Motor neuron (in vitro differentiated cells): Measurements from ENCODE around the gene UQCRQ. TPM values are rescaled to one million over a fixed set of nuclear protein-coding genes. Genes with fewer than 3 reads are reported as not detected.
"Not testable (repeated sequence)": the region's sequence is repeated elsewhere in the genome, so short reads cannot be mapped to it uniquely, and the experiment has no call there.

Experiments used
- ATAC-seq, 8 experiments: fragments of 200-7000 bp; cut with Tn5 transposase; replicated peaks in 6 of 8; 2 replicates each; pipeline ENCODE4 v1.8.0; 2021; ENCODE audit warnings: mild to moderate bottlenecking in 8 of 8, moderate library complexity in 8 of 8
- H3K27ac ChIP-seq, 2 donors: fragments of 250-450 bp; sonication (Bioruptor Pico); 2 replicates each; pipeline ENCODE4 v1.9.0; 2021; ENCODE audit warnings: antibody characterized with exemption in 2 of 2, mild to moderate bottlenecking in 2 of 2, moderate library complexity in 1 of 2
- H3K4me1 ChIP-seq, 2 donors: fragments of 250-450 bp; sonication (Bioruptor Pico); replicated peaks in 1 of 2; 2 replicates each; pipeline ENCODE4 v1.6.1; 2021; ENCODE audit warnings: antibody characterized with exemption in 2 of 2, mild to moderate bottlenecking in 2 of 2, moderate library complexity in 1 of 2
- H3K4me3 ChIP-seq, 5 donors: fragments of 250-450 bp; sonication (Bioruptor Pico); 2 replicates each; pipeline ENCODE4 v1.9.0; 2021; ENCODE audit warnings: antibody characterized with exemption in 5 of 5, mild to moderate bottlenecking in 5 of 5, moderate library complexity in 4 of 5
- WGBS, 10 experiments: fragments of 450-650 bp; shearing (Covaris generic); methylation state at CpG; one replicate each; pipeline ENCODE4 v1.0.0; 2022; 5-methylcytosine and 5-hydroxymethylcytosine counted together
- in situ Hi-C, 9 experiments: fragments of 400-800 bp; cut with MboI; loops; one replicate each; pipeline ENCODE4 v1.15.0; 2021; ENCODE audit warnings: low sequenced_read_pairs in 9 of 9, low pct_unique_long_range_greater_than_20kb in 2 of 9; ENCODE audit not compliant: unreplicated experiment in 9 of 9
- total RNA-seq, 8 experiments: library from RNA; unstranded; fragments of 300-600 nt; gene quantifications; 2 replicates each; pipeline versions ENCODE4 v1.2.3 to v1.2.4, GENCODE V29; 2022

The UQCRQ gene
- total RNA-seq, 8 experiments from 2014 or later, result 296 to 572 (median 395) TPM

GRCh38 chr5:132839426-132840301 lies 26.8 kb upstream of the UQCRQ start:
- peak in 4 of 8 experiments; percentile 27 to 74 (median 50) for ATAC-seq
- no peaks in the 10 kb centered on the region for H3K4me1 ChIP-seq
- no peak overlapping the region for H3K27ac ChIP-seq
- H3K4me3 ChIP-seq, result no peak overlapping the region
- 44 to 90% (median 67%) methylated on average over 1 to 6 of the region's 8 CpGs; no CpG with 5 or more reads in 1 of the 10 experiments for WGBS, 10 experiments
- in situ Hi-C loops, result no loop called here

DNA sequence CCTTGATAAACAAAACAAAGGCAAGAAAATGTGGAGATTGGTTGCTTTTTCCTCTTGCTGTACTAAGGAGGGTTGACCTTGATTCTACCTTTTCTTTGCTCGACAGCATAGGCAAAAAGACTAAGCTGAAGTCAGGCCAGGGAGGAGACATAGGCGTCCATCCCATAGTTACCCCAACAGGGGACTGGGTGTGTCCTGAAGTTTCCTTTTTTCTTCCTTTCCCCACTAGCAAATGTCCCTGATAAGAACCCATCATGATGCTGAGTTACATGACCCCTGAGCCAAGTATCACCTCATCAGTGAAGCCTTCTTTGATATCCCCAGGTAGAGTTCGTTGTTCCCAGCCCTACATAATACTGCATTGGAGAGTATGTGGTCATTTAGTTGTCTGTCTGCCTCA lies 26.1 kb upstream of the UQCRQ start:
- in situ Hi-C loops, result no loop called here
- no peak for ATAC-seq
- no peak overlapping the region for H3K27ac ChIP-seq
- H3K4me1 ChIP-seq, result no peaks in the 10 kb centered on the region
- H3K4me3 ChIP-seq, result no peak overlapping the region
- 0 to 92% (median 79%) methylated on average over 1 to 3 of the region's 3 CpGs; no CpG with 5 or more reads in 2 of the 10 experiments for WGBS, 10 experiments

DNA sequence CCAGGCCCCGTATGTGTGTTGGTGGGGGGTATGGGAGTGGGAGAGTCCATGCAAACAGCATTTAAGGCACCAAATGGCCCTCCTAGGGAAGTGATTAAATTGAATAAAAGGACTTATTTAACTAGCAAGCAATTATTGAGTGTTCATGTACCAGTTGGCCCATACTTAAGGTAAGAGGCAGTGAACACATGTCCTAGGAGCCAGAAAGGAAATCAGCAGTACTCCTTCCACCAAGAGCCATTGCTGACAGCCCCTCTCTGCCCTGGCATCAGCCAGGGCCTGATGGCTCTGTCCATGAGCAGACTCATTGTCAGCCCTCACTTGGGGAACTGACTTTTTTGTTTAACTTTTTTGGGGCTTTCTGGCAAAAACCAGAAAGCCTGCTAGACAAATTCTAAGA lies 25.5 kb upstream of the UQCRQ start:
- in situ Hi-C loops, result no loop called here
- H3K4me1 ChIP-seq, result no peaks in the 10 kb centered on the region
- 11 to 100% (median 80%) methylated on average over 1 of the region's 1 CpG; no CpG with 5 or more reads in 5 of the 10 experiments for WGBS, 10 experiments
- no peak overlapping the region for H3K4me3 ChIP-seq
- ATAC-seq, result no peak
- H3K27ac ChIP-seq, result no peak overlapping the region

- ATAC-seq, result no peak
- Histone ChIP-seq H3K4me3 (no peak overlapping the region), H3K27ac (no peak overlapping the region), H3K4me1 (no peaks in the 10 kb centered on the region)
- WGBS, 10 experiments, result 29 to 100% (median 82%) methylated on average over 2 to 4 of the region's 4 CpGs; no CpG with 5 or more reads in 1 of the 10 experiments
- in situ Hi-C loops, result no loop called here
Measured at GRCh38 chr5:132841305-132841704, 25.1 kb upstream of the UQCRQ start.

GRCh38 chr5:132848270-132848669 lies 18.2 kb upstream of the UQCRQ start:
- H3K27ac ChIP-seq, result no peak overlapping the region
- ATAC-seq, result no peak
- peaks cover 0 to 9% of the 10 kb centered on the region in 2 donors for H3K4me1 ChIP-seq
- in situ Hi-C loops, result no loop called here
- whole genome bisulfite sequencing, 10 experiments, result 66 to 100% (median 80%) methylated on average over 1 to 8 of the region's 8 CpGs; no CpG with 5 or more reads in 1 of the 10 experiments
- H3K4me3 ChIP-seq, result no peak overlapping the region

GRCh38 chr5:132849347-132849746 lies 17.1 kb upstream of the UQCRQ start:
- Histone ChIP-seq H3K4me1 (peaks cover 0 to 9% of the 10 kb centered on the region in 2 donors), H3K27ac (no peak overlapping the region), H3K4me3 (no peak overlapping the region)
- no peak for ATAC-seq
- in situ Hi-C loops, result no loop called here
- WGBS, 10 experiments, result 0 to 82% (median 25%) methylated on average over 1 of the region's 1 CpG; no CpG with 5 or more reads in 3 of the 10 experiments

- 0 to 100% (median 71%) methylated on average over 1 to 2 of the region's 2 CpGs; no CpG with 5 or more reads in 2 of the 10 experiments for WGBS, 10 experiments
Measured at GRCh38 chr5:132850066-132850465, 16.4 kb upstream of the UQCRQ start.

DNA sequence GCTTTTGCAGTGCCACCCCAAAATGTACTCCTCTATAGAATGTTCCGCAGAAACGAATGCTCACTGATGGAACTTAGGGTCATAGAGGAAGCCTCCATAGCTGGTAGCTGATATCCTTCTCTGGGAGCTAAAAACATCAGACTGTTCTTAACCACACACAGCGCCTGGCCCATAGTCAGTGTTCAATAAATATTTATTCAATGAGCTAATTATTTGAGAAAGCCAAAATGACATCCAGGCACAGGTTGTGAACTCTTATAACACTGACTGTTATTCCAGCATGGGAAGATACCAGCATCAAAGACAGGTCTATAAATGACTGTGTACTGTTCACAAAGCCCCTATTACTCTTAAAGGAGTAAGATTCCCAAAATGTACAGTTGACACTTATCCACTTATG lies 13.1 kb upstream of the UQCRQ start:
- ATAC-seq, result no peak
- H3K4me1 ChIP-seq, result peaks cover 0 to 9% of the 10 kb centered on the region in 2 donors
- no peak overlapping the region for H3K27ac ChIP-seq
- H3K4me3 ChIP-seq, result no peak overlapping the region
- WGBS, 10 experiments, result 75 to 100% (median 94%) methylated on average over 1 to 3 of the region's 3 CpGs; no CpG with 5 or more reads in 3 of the 10 experiments
- in situ Hi-C loops, result no loop called here

More at GRCh38 chr5:132850066-132850465, 16.4 kb upstream of the UQCRQ start:
- in situ Hi-C loops, result no loop called here
- Histone ChIP-seq H3K4me3 (no peak overlapping the region), H3K4me1 (peaks cover 0 to 9% of the 10 kb centered on the region in 2 donors), H3K27ac (no peak overlapping the region)
- ATAC-seq, result peak in 1 of 8 experiments; percentile 52

DNA sequence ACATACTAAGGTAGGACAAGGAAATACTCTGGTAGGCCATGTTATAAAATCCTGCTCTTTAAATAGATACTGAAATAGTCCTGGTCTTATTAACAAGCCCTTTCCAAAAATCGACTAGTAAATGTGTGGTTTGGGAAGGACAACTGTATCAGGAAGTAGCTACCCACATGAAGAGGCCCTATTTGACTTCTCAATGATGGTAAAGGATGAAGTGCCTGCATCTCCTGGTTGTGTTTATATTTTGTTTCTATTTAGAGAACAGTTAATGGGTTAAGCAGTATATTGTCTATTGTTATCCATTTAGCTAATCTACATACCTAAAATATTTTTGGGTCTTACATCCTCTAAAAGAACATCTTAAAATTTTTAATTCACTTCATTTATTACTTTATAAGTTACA lies 12.7 kb upstream of the UQCRQ start:
- in situ Hi-C loops, result no loop called here
- no peak overlapping the region for H3K27ac ChIP-seq
- no peak for ATAC-seq

GRCh38 chr5:132854301-132854700 lies 12.1 kb upstream of the UQCRQ start:
- in situ Hi-C loops, result no loop called here
- Histone ChIP-seq H3K27ac (no peak overlapping the region), H3K4me1 (peaks cover 0 to 3% of the 10 kb centered on the region in 2 donors), H3K4me3 (no peak overlapping the region)
- no peak for ATAC-seq
- WGBS, 10 experiments, result 0 to 45% (median 32%) methylated on average over 1 to 3 of the region's 3 CpGs

More for the DNA sequence above, 12.7 kb upstream of the UQCRQ start:
- no peak overlapping the region for H3K4me3 ChIP-seq
- H3K4me1 ChIP-seq, result peaks cover 0 to 7% of the 10 kb centered on the region in 2 donors
- 0 to 60% (median 30%) methylated on average over 1 of the region's 1 CpG; no CpG with 5 or more reads in 3 of the 10 experiments for WGBS, 10 experiments

GRCh38 chr5:132854992-132855391 lies 11.4 kb upstream of the UQCRQ start:
- in situ Hi-C loops, H3K4me1 ChIP-seq, H3K27ac ChIP-seq, ATAC-seq, H3K4me3 ChIP-seq: not testable (repeated sequence)
- 88 to 96% (median 93%) methylated on average over 2 to 5 of the region's 5 CpGs; no CpG with 5 or more reads in 4 of the 10 experiments for WGBS, 10 experiments

DNA sequence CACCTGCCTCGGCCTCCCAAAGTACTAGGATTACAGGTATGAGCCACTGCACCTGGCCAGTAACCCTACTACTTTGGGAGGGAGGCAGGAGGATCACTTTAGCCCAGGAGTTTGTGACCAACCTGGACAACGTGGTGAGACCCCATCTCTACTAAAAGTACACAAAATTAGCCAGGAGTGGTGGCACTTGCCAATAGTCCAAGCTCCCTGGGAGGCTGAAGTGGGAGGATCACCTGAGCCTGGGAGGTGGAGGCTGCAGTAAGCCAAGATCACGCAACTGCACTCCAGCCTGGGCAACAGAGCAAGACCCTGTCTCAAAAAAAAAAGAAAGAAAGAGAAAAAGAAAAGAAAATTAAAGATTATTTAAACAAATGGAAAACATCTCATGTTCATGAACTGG lies 10.4 kb upstream of the UQCRQ start:
- WGBS, 10 experiments, result 33 to 100% (median 80%) methylated on average over 1 to 3 of the region's 3 CpGs
- in situ Hi-C loops, result no loop called here

GRCh38 chr5:132859889-132860437 lies 6.5 kb upstream of the UQCRQ start:
- 42 to 100% (median 70%) methylated on average over 1 to 2 of the region's 2 CpGs for WGBS, 10 experiments
- ATAC-seq, result peak in 2 of 8 experiments; percentile 57 to 71
- Histone ChIP-seq H3K4me1 (no peaks in the 10 kb centered on the region), H3K4me3 (no peak overlapping the region), H3K27ac (no peak overlapping the region)
- in situ Hi-C loops, result no loop called here

More for the DNA sequence above, 10.4 kb upstream of the UQCRQ start:
- ATAC-seq, result no peak
- no peaks in the 10 kb centered on the region for H3K4me1 ChIP-seq
- H3K4me3 ChIP-seq, result no peak overlapping the region
- no peak overlapping the region for H3K27ac ChIP-seq
